T-cell (primary cell): ENCODE measurements around the gene TIMM44. TPM values are rescaled to one million over a fixed set of nuclear protein-coding genes. Genes with fewer than 3 reads are reported as not detected.

Experiments used
- ATAC-seq, 4 experiments: fragments of 200-7000 bp in 3 of 4; fragments of 150-1000 bp in 1 of 4; cut with Tn5 transposase; replicated peaks in 1 of 4; 1 replicate in 3 of 4; 2 replicates in 1 of 4; pipeline ENCODE4 v1.10.0; 2021; ENCODE audit warnings: moderate library complexity in 3 of 4, mild to moderate bottlenecking in 2 of 4, moderate number of reproducible peaks in 1 of 4
- CTCF ChIA-PET, 2 donors: fragments of 300-600 bp; sonication (Branson Sonifier 250); formaldehyde crosslinking; loops; one replicate each; lab custom pipeline; 2022; ENCODE audit warnings: antibody characterized with exemption in 2 of 2; lab: Charles Lee
- POLR2A ChIA-PET, 2 donors: fragments of 300-600 bp; sonication (Branson Sonifier 250); formaldehyde crosslinking; loops; one replicate each; lab custom pipeline; 2022; ENCODE audit warnings: antibody characterized with exemption in 2 of 2; lab: Charles Lee
- DNase-seq, 35 experiments: peaks; one replicate each; pipeline versions ENCODE4 v3.0.0 to v3.0.0-alpha.2; 2013 to 2023
- H3K27ac ChIP-seq: one replicate; pipeline ENCODE4 v1.5.1; 2013; ENCODE audit warnings: low read length
- H3K27me3 ChIP-seq, 2 experiments: replicated peaks in 1 of 2; 1 replicate in 1 of 2; 2 replicates in 1 of 2; pipeline versions ENCODE4 v1.6.1 to v1.7.0; 2013; ENCODE audit warnings: low read length in 1 of 2, mixed read lengths in 1 of 2; ENCODE audit not compliant: control insufficient read depth in 2 of 2, insufficient read depth in 2 of 2; ENCODE audit errors: extremely low read depth in 1 of 2
- H3K36me3 ChIP-seq, 2 donors: 1 replicate in 1 of 2; 2 replicates in 1 of 2; pipeline versions ENCODE4 v1.6.1 to v1.7.0; 2013; ENCODE audit warnings: low read length in 1 of 2; ENCODE audit not compliant: control insufficient read depth in 2 of 2, insufficient read depth in 1 of 2; ENCODE audit errors: extremely low read depth in 1 of 2
- H3K4me1 ChIP-seq, 2 experiments: 1 replicate in 1 of 2; 2 replicates in 1 of 2; pipeline versions ENCODE4 v1.6.1 to v1.7.0; 2013; ENCODE audit warnings: low read length in 2 of 2, mixed read lengths in 1 of 2; ENCODE audit not compliant: insufficient read depth in 2 of 2, control insufficient read depth in 1 of 2; ENCODE audit errors: extremely low read depth in 1 of 2
- H3K4me3 ChIP-seq, 2 donors: 1 replicate in 1 of 2; 2 replicates in 1 of 2; pipeline versions ENCODE4 v1.5.1 to v1.7.0; 2013; ENCODE audit warnings: mild to moderate bottlenecking in 2 of 2, low read length in 1 of 2, moderate library complexity in 1 of 2; ENCODE audit not compliant: control insufficient read depth in 1 of 2; ENCODE audit errors: extremely low read depth in 1 of 2
- H3K9me3 ChIP-seq: 2 replicates; pipeline ENCODE4 v1.7.0; 2013
- H3K27ac Mint-ChIP-seq, 2 donors: one replicate each; pipeline ENCODE4 v1.8.0; 2020 to 2021; ENCODE audit warnings: mild to moderate bottlenecking in 2 of 2, mixed read lengths in 2 of 2
- H3K27me3 Mint-ChIP-seq, 2 donors: one replicate each; pipeline ENCODE4 v1.8.0; 2021 to 2022; ENCODE audit warnings: mixed read lengths in 2 of 2
- H3K36me3 Mint-ChIP-seq: one replicate; pipeline ENCODE4 v1.8.0; 2021; ENCODE audit warnings: mixed read lengths
- H3K4me1 Mint-ChIP-seq, 3 donors: one replicate each; pipeline ENCODE4 v1.8.0; 2020 to 2022; ENCODE audit warnings: mixed read lengths in 3 of 3, mild to moderate bottlenecking in 1 of 3
- H3K4me3 Mint-ChIP-seq, 3 donors: one replicate each; pipeline ENCODE4 v1.8.0; 2020 to 2022; ENCODE audit warnings: mild to moderate bottlenecking in 3 of 3, mixed read lengths in 3 of 3, moderate library complexity in 3 of 3
- H3K9me3 Mint-ChIP-seq, 3 donors: one replicate each; pipeline ENCODE4 v1.8.0; 2020 to 2022; ENCODE audit warnings: mixed read lengths in 3 of 3
- WGBS: methylation state at CpG from one replicate; pipeline ENCODE4 v1.1.5; 2013; ENCODE audit warnings: missing lambda C conversion rate; ENCODE audit not compliant: insufficient coverage; 5-methylcytosine and 5-hydroxymethylcytosine counted together
- total RNA-seq, 35 experiments: library from RNA in 6 of 35; stranded (reverse) in 6 of 35; fragments of 120-200 nt in 1 of 35; gene quantifications; one replicate each; pipeline versions ENCODE4 v1.2.1 to v1.2.4 and lab custom pipeline; 2013 to 2026

Gene TIMM44
- total RNA-seq (10 to 100 TPM; 72.7 to 99.4 (median 90.3) TPM), total RNA-seq (lab: John Stamatoyannopoulos, UW) (33.0 to 165 (median 54.7) reads per million in 29 experiments)
- total RNA-seq (2013), result 25.3 TPM

- Histone ChIP-seq H3K27me3 (no peaks in the 10 kb centered on the region), H3K36me3 (peaks cover 0 to 18% of the 10 kb centered on the region in 2 donors), H3K4me1 (peaks cover 7 to 32% of the 10 kb centered on the region in 2 experiments), H3K9me3 (no peaks in the 10 kb centered on the region), H3K4me3 (peak within 1 kb of the TSS; percentile 90 to 92), H3K27ac (peak within 1 kb of the TSS; percentile 97)
- peak within 1 kb of the TSS; percentile 87 to 90 (median 89) for H3K4me3 Mint-ChIP-seq
- H3K36me3 Mint-ChIP-seq, result peaks cover 10% of the 10 kb centered on the region
- ATAC-seq (peak; percentile 95 to 98 (median 98)), DNase-seq (peak; percentile 92 to 99 (median 98))
- WGBS, result under 1% methylated on average over 56 of the region's 56 CpGs
- POLR2A ChIA-PET, result interaction anchor here (0.5 to 1.4 kb wide), 4 partner anchors 22 to 1219 kb away, joined by 3 to 4 read pairs (median 3); partner anchors contain the start of gene SNAPC2 (in 1 of the 2)
- CTCF ChIA-PET, result interaction anchor here (0.5 to 3.9 kb wide), 12 partner anchors 14 to 845 kb away, joined by 3 to 33 read pairs (median 4); partner anchors contain the start of genes CERS4 (in 1 of the 2), MAP2K7 (in 1 of the 2), NDUFA7 (in 1 of the 2) and PET100 (in 1 of the 2)
- peaks cover 32 to 46% (median 35%) of the 10 kb centered on the region in 3 donors for H3K4me1 Mint-ChIP-seq
- peak within 1 kb of the TSS; percentile 90 to 95 for H3K27ac Mint-ChIP-seq
- H3K27me3 Mint-ChIP-seq, result no peaks in the 10 kb centered on the region
- H3K9me3 Mint-ChIP-seq, result no peaks in the 10 kb centered on the region
Measured at GRCh38 chr19:7943444-7944176, at the start of gene TIMM44. Gene TIMM44 (minus strand): TSS chr19:7943666. CDS start chr19:7943651, 15 bp downstream.

- no peak for DNase-seq
- H3K27me3 Mint-ChIP-seq, result no peaks in the 10 kb centered on the region
- H3K27ac ChIP-seq, result no peak overlapping the region
- no peak overlapping the region for H3K4me3 ChIP-seq
- H3K4me1 ChIP-seq, result peaks cover 0 to 5% of the 10 kb centered on the region in 2 experiments
- no peaks in the 10 kb centered on the region for H3K9me3 ChIP-seq
- H3K36me3 Mint-ChIP-seq, result peaks cover 35% of the 10 kb centered on the region
- no peaks in the 10 kb centered on the region for H3K27me3 ChIP-seq
- WGBS, result 100% methylated on average over 2 of the region's 10 CpGs
- H3K4me1 Mint-ChIP-seq, result peaks cover 38 to 46% (median 45%) of the 10 kb centered on the region in 3 donors
- H3K4me3 Mint-ChIP-seq, result no peak overlapping the region
- no peaks in the 10 kb centered on the region for H3K9me3 Mint-ChIP-seq
- peaks cover 10 to 46% of the 10 kb centered on the region in 2 donors for H3K36me3 ChIP-seq
- no peak overlapping the region for H3K27ac Mint-ChIP-seq
- no peak for ATAC-seq
- CTCF ChIA-PET, result interaction anchor here in 1 of 2 donors (1.0 kb wide), 1 partner anchor 10 kb away, joined by 3 read pairs; no protein-coding TSS in a partner anchor
- POLR2A ChIA-PET, result no interaction called here
Measured at GRCh38 chr19:7992575-7992974, 49.1 kb upstream of the TIMM44 start.

DNA sequence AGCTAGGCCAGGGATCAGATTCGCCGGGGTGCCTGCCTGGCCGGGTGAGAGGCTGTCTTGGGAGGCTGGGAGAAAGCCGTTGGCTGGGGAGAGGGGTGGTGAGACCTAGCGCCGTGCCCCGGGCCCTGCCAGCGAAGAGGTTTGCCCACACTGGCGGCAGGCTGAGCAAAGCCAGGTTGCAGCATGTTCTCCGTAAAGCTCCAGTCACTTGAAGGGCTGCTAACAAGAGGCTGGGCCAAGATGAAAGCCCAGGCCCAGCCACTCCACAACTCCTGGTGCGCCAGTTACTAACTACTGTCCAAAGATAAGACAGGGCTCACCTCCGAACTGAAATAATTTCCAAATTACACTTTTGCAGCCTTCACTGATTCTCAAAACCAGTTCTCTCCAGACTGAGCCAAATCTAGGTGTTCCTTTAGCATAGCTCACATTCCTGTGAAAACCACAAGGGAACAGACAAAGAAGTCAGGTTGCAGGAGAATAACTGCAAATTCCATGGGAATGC lies 45.7 kb upstream of the TIMM44 start:
- no peak overlapping the region for H3K4me3 ChIP-seq
- ATAC-seq (no peak), DNase-seq (no peak)
- ChIA-PET POLR2A (no interaction called here), CTCF (no interaction called here)
- H3K9me3 ChIP-seq, result no peaks in the 10 kb centered on the region
- Mint-ChIP-seq H3K27ac (no peak overlapping the region), H3K4me3 (no peak overlapping the region), H3K4me1 (peaks cover 9 to 21% (median 17%) of the 10 kb centered on the region in 3 donors), H3K9me3 (no peaks in the 10 kb centered on the region), H3K27me3 (no peaks in the 10 kb centered on the region), H3K36me3 (peaks cover 50% of the 10 kb centered on the region)
- H3K4me1 ChIP-seq, result no peaks in the 10 kb centered on the region
- WGBS, result 97% methylated on average over 11 of the region's 12 CpGs
- H3K27ac ChIP-seq, result no peak overlapping the region
- H3K27me3 ChIP-seq, result no peaks in the 10 kb centered on the region
- H3K36me3 ChIP-seq, result peaks cover 13 to 70% of the 10 kb centered on the region in 2 donors

- ATAC-seq (no peak), DNase-seq (no peak)
- Histone ChIP-seq H3K4me3 (no peak overlapping the region), H3K9me3 (no peaks in the 10 kb centered on the region), H3K36me3 (peaks cover 18 to 77% of the 10 kb centered on the region in 2 donors), H3K27ac (no peak overlapping the region), H3K4me1 (no peaks in the 10 kb centered on the region), H3K27me3 (no peaks in the 10 kb centered on the region)
- no peak overlapping the region for H3K4me3 Mint-ChIP-seq
- ChIA-PET POLR2A (no interaction called here), CTCF (no interaction called here)
- 97% methylated on average over 4 of the region's 5 CpGs for WGBS
- no peaks in the 10 kb centered on the region for H3K9me3 Mint-ChIP-seq
- H3K36me3 Mint-ChIP-seq, result peaks cover 56% of the 10 kb centered on the region
- H3K27ac Mint-ChIP-seq, result no peak overlapping the region
- no peaks in the 10 kb centered on the region for H3K27me3 Mint-ChIP-seq
- H3K4me1 Mint-ChIP-seq, result peaks cover 2 to 21% (median 10%) of the 10 kb centered on the region in 3 donors
Measured at GRCh38 chr19:7988307-7988706, 44.8 kb upstream of the TIMM44 start.

- Histone ChIP-seq H3K36me3 (peaks cover 18 to 81% of the 10 kb centered on the region in 2 donors), H3K4me1 (no peaks in the 10 kb centered on the region), H3K9me3 (no peaks in the 10 kb centered on the region), H3K4me3 (no peak overlapping the region), H3K27ac (no peak overlapping the region), H3K27me3 (no peaks in the 10 kb centered on the region)
- no peaks in the 10 kb centered on the region for H3K27me3 Mint-ChIP-seq
- peaks cover 2 to 21% (median 7%) of the 10 kb centered on the region in 3 donors for H3K4me1 Mint-ChIP-seq
- H3K4me3 Mint-ChIP-seq, result no peak overlapping the region
- DNase-seq (no peak), ATAC-seq (no peak)
- H3K9me3 Mint-ChIP-seq, result no peaks in the 10 kb centered on the region
- H3K36me3 Mint-ChIP-seq, result peaks cover 62% of the 10 kb centered on the region
- POLR2A ChIA-PET, result no interaction called here
- CTCF ChIA-PET, result no interaction called here
- WGBS, result 84% methylated on average over 11 of the region's 17 CpGs
- H3K27ac Mint-ChIP-seq, result no peak overlapping the region
Measured at GRCh38 chr19:7987114-7987768, 43.8 kb upstream of the TIMM44 start.
